ENCODE measurements around the gene TSPO.

Gene TSPO

DNA sequence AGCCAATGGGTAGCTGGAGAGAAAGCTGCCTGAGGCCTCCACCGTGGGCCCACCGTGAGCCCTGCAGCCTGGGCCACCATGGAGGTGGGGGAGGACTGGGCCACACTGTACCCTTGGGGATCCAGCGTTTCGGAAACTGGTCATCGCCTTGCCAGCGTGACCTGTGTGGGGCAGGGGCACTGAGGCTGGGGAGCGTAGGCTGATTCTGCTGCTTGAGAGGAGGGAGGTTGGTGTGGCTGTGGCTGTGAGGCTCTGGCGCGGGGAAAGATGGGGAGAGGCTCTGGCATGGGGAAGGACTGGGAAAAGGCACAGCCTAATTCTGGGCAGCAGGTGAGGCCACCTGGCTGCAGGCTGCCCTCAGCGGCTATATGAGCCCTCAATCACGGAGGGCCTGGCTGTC is 48.2 kb downstream of the TSPO start:
- Histone ChIP-seq H2AFZ (ENCODE audit: low read length) (no peak overlapping the region), H4K20me1 (ENCODE audit: insufficient read depth, low read length) (no peaks in the 10 kb centered on the region), H3K4me3 (ENCODE audit: low read length) (no peak overlapping the region), H3K4me2 (ENCODE audit: low read depth, low read length) (no peak overlapping the region), H3K79me2 (ENCODE audit: low read length) (no peaks in the 10 kb centered on the region), H3K4me1 (ENCODE audit: low read length) (peaks cover 9% of the 10 kb centered on the region; the same call in 1 of the 2 replicates), H3K9me3 (replicated peaks; ENCODE audit: insufficient read depth, low read length) (no peaks in the 10 kb centered on the region), H3K9me2 (replicated peaks; ENCODE audit: insufficient read depth, low read length) (no peaks in the 10 kb centered on the region), H3K9ac (ENCODE audit: low read length) (no peak overlapping the region), H3K27ac (ENCODE audit: low read length) (no peak overlapping the region), H3F3A (ENCODE audit: insufficient read depth, low read length) (peaks cover 6% of the 10 kb centered on the region; the same call in 1 of the 2 replicates), H3K36me3 (replicated peaks; ENCODE audit: insufficient read depth, low read length) (no peaks in the 10 kb centered on the region), H3K27me3 (replicated peaks; ENCODE audit: insufficient read depth, low read length) (peaks cover 61% of the 10 kb centered on the region)
- DNase-seq = no peak
- TF ChIP-seq EZH2 (optimal IDR thresholded peaks at IDR 0.05; ENCODE audit: low read depth, low read length) = no peak
- no peak for TF ChIP-seq EZH2phosphoT487 (IDR thresholded peaks at IDR 0.05; ENCODE audit: low read length)
- TF ChIP-seq, protein P1, sequence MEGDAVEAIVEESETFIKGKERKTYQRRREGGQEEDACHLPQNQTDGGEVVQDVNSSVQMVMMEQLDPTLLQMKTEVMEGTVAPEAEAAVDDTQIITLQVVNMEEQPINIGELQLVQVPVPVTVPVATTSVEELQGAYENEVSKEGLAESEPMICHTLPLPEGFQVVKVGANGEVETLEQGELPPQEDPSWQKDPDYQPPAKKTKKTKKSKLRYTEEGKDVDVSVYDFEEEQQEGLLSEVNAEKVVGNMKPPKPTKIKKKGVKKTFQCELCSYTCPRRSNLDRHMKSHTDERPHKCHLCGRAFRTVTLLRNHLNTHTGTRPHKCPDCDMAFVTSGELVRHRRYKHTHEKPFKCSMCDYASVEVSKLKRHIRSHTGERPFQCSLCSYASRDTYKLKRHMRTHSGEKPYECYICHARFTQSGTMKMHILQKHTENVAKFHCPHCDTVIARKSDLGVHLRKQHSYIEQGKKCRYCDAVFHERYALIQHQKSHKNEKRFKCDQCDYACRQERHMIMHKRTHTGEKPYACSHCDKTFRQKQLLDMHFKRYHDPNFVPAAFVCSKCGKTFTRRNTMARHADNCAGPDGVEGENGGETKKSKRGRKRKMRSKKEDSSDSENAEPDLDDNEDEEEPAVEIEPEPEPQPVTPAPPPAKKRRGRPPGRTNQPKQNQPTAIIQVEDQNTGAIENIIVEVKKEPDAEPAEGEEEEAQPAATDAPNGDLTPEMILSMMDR (IDR thresholded peaks at IDR 0.05; ENCODE audit: low read length) = no peak

DNA sequence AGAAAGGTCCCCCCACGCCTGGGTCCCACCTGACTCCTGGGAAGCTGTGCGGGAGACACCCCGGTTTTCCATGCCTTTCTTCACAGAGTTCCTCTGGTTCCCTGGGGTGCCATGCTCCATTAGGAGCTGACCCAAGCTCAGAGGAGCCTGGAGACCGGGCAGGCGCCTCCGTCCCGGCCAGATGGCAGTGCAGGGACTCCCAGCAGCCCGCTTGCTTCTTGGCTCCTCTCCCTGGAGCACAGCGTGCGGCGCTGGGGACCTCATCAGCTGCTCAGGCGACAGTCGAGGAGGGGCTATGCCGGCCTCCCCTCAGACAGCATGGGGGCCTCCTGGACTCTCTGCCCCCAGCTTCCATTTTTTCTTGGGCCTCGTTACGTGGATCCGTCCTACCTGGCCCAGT is 48.7 kb downstream of the TSPO start:
- Histone ChIP-seq H3K9ac (ENCODE audit: low read length) (no peak overlapping the region), H3K4me3 (ENCODE audit: low read length) (no peak overlapping the region), H3K4me2 (ENCODE audit: low read depth, low read length) (no peak overlapping the region), H4K20me1 (ENCODE audit: insufficient read depth, low read length) (no peaks in the 10 kb centered on the region), H3K36me3 (replicated peaks; ENCODE audit: insufficient read depth, low read length) (no peaks in the 10 kb centered on the region), H3F3A (ENCODE audit: insufficient read depth, low read length) (peaks cover 6% of the 10 kb centered on the region; the same call in 1 of the 2 replicates), H3K27ac (ENCODE audit: low read length) (no peak overlapping the region), H3K27me3 (replicated peaks; ENCODE audit: insufficient read depth, low read length) (peaks cover 64% of the 10 kb centered on the region), H3K9me3 (replicated peaks; ENCODE audit: insufficient read depth, low read length) (no peaks in the 10 kb centered on the region), H3K9me2 (replicated peaks; ENCODE audit: insufficient read depth, low read length) (no peaks in the 10 kb centered on the region), H2AFZ (ENCODE audit: low read length) (no peak overlapping the region), H3K79me2 (ENCODE audit: low read length) (no peaks in the 10 kb centered on the region), H3K4me1 (ENCODE audit: low read length) (peaks cover 9% of the 10 kb centered on the region; the same call in 1 of the 2 replicates)
- no peak for DNase-seq
- no peak for TF ChIP-seq EZH2phosphoT487 (IDR thresholded peaks at IDR 0.05; ENCODE audit: low read length)
- TF ChIP-seq EZH2 (optimal IDR thresholded peaks at IDR 0.05; ENCODE audit: low read depth, low read length) = no peak
- TF ChIP-seq, protein P1 (IDR thresholded peaks at IDR 0.05; ENCODE audit: low read length) = no peak

DNA sequence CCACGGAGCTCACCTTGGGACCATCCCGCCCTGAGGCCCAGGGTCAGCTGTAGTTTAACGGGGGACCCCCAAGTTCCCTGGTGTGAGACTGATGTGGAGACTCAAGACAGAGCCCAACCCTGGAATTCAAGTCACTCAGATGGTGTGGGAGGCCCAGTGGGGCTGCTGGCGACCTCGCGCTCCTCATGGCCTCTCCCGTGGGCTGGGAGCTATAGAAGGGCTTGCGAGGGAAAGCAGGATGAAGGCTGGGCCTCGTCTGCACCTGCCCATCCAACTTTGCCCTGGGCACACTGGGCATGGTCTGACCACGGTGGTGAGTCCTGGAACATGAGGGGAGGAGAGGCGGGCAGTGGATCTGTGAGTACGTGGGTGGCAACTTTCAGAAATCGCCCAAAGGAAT is 49.2 kb downstream of the TSPO start:
- Histone ChIP-seq H4K20me1 (ENCODE audit: insufficient read depth, low read length) (no peaks in the 10 kb centered on the region), H3K4me1 (ENCODE audit: low read length) (peaks cover 9% of the 10 kb centered on the region; the same call in 1 of the 2 replicates), H3K27ac (ENCODE audit: low read length) (no peak overlapping the region), H3K9me2 (replicated peaks; ENCODE audit: insufficient read depth, low read length) (no peaks in the 10 kb centered on the region), H3K9me3 (replicated peaks; ENCODE audit: insufficient read depth, low read length) (no peaks in the 10 kb centered on the region), H3K9ac (ENCODE audit: low read length) (no peak overlapping the region), H3K36me3 (replicated peaks; ENCODE audit: insufficient read depth, low read length) (no peaks in the 10 kb centered on the region), H3K79me2 (ENCODE audit: low read length) (no peaks in the 10 kb centered on the region), H2AFZ (ENCODE audit: low read length) (no peak overlapping the region), H3F3A (ENCODE audit: insufficient read depth, low read length) (peaks cover 6% of the 10 kb centered on the region; the same call in 1 of the 2 replicates), H3K4me2 (ENCODE audit: low read depth, low read length) (no peak overlapping the region), H3K27me3 (replicated peaks; ENCODE audit: insufficient read depth, low read length) (peaks cover 64% of the 10 kb centered on the region), H3K4me3 (ENCODE audit: low read length) (no peak overlapping the region)
- no peak for DNase-seq
- TF ChIP-seq, protein P1 (IDR thresholded peaks at IDR 0.05; ENCODE audit: low read length) = no peak
- TF ChIP-seq EZH2 (optimal IDR thresholded peaks at IDR 0.05; ENCODE audit: low read depth, low read length) (no peak), EZH2phosphoT487 (IDR thresholded peaks at IDR 0.05; ENCODE audit: low read length) (no peak)
